Thymus (tissue), 11 donors: ENCODE results near the gene ACER3. TPM values are rescaled to one million over a fixed set of nuclear protein-coding genes. Genes with fewer than 3 reads are reported as not detected.
A peak's percentile ranks its signal among the peaks of the same experiment; 100 is the strongest.
"Not testable (repeated sequence)": the region's sequence is repeated elsewhere in the genome, so short reads cannot be mapped to it uniquely, and the experiment has no call there.

Experiments
- DNase-seq, 9 donors: peaks; one replicate each; pipeline ENCODE4 v3.0.0-alpha.2; 2013; ENCODE audit warnings: low spot score in 9 of 9, low read depth in 6 of 9, missing footprints in 1 of 9
- H3K27ac ChIP-seq, 2 donors: one replicate each; pipeline ENCODE4 v1.5.1; 2013; ENCODE audit warnings: control low read depth in 1 of 2, low read depth in 1 of 2, low read length in 1 of 2, mild to moderate bottlenecking in 1 of 2, moderate library complexity in 1 of 2
- H3K27me3 ChIP-seq, 2 donors: one replicate each; pipeline ENCODE4 v1.5.1; 2013; ENCODE audit warnings: low read length in 1 of 2; ENCODE audit not compliant: control insufficient read depth in 2 of 2, insufficient read depth in 1 of 2
- H3K36me3 ChIP-seq, 2 donors: one replicate each; pipeline ENCODE4 v1.5.1; 2013; ENCODE audit warnings: low read length in 1 of 2, mild to moderate bottlenecking in 1 of 2, moderate library complexity in 1 of 2; ENCODE audit not compliant: control insufficient read depth in 2 of 2, insufficient read depth in 2 of 2
- H3K4me1 ChIP-seq, 2 donors: one replicate each; pipeline ENCODE4 v1.5.1; 2013; ENCODE audit warnings: low read length in 2 of 2; ENCODE audit not compliant: control insufficient read depth in 2 of 2, insufficient read depth in 2 of 2
- H3K4me3 ChIP-seq, 2 donors: one replicate each; pipeline ENCODE4 v1.5.1; 2013; ENCODE audit warnings: low read length in 2 of 2, control low read depth in 1 of 2, mild to moderate bottlenecking in 1 of 2
- H3K9me3 ChIP-seq, 2 donors: one replicate each; pipeline ENCODE4 v1.5.1; 2013; ENCODE audit warnings: low read length in 1 of 2, mild to moderate bottlenecking in 1 of 2; ENCODE audit not compliant: control insufficient read depth in 2 of 2, insufficient read depth in 1 of 2
- WGBS: extraction: QIAGEN DNeasy Blood & Tissue Kit; methylation state at CpG from one replicate; pipeline ENCODE4 v1.1.7; 2013; 5-methylcytosine and 5-hydroxymethylcytosine counted together
- polyA plus RNA-seq: library from polyadenylated mRNA; stranded (reverse); fragments of 200-250 nt; gene quantifications from one replicate; pipeline ENCODE4 v1.2.3, GENCODE V29; 2013
- total RNA-seq: library from RNA; stranded (reverse); fragments of 120-200 nt; gene quantifications from one replicate; pipeline ENCODE4 v1.2.4, GENCODE V29; 2013
- donor health status: healthy.

Gene ACER3
- total and polyA plus RNA-seq, 2 donors: 4.2 to 4.8 TPM

DNA sequence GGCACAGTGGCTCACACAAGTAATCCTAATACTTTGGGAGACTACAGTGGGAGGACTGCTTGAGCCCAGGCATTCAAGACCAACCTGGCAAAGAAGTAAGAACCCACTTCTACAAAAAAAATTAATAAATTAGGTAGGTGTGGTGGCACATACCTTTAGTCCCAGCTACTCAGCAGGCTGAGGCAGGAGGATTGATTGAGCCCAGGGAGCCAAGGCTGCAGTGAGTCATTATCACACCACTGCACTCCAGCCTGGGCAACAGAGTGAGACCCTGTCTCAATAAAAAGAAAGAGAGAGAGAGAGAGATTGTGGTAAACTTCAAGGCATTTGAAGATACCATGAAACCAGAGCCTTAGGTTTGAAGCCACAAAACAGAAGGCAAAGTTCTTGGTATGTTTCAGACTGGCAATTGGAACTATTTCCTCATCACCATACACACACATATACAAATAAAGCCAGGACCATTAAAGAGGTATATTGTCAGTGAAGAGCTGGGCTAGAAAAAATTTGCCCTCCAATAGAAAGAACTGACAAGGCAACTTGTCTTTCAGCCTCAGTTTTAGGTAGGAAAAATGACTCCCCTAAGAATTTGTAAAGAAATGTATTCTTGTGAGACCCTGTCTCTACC lies 148.9 kb downstream of the ACER3 start:
- Histone ChIP-seq H3K27me3 (no peaks in the 10 kb centered on the region), H3K4me1 (no peaks in the 10 kb centered on the region), H3K36me3 (peaks cover 0 to 3% of the 10 kb centered on the region in 2 donors), H3K9me3 (no peaks in the 10 kb centered on the region), H3K27ac (no peak overlapping the region), H3K4me3 (no peak overlapping the region)
- DNase-seq: no peak

- Histone ChIP-seq H3K36me3 (no peaks in the 10 kb centered on the region), H3K9me3 (no peaks in the 10 kb centered on the region), H3K4me3 (no peak overlapping the region), H3K27me3 (no peaks in the 10 kb centered on the region), H3K4me1 (no peaks in the 10 kb centered on the region), H3K27ac (no peak overlapping the region)
- DNase-seq: no peak
- WGBS: 98% methylated on average over 2 of the region's 2 CpGs
These were observed 154.0 kb downstream of the ACER3 start for GRCh38 chr11:77014669-77015068.

GRCh38 chr11:77018396-77018924 lies 157.7 kb downstream of the ACER3 start:
- 79% methylated on average over 2 of the region's 2 CpGs for WGBS

GRCh38 chr11:77019976-77020595 lies 159.4 kb downstream of the ACER3 start:
- H3K4me1 ChIP-seq: no peaks in the 10 kb centered on the region
- H3K27ac ChIP-seq: no peak overlapping the region
- DNase-seq: no peak
- no peak overlapping the region for H3K4me3 ChIP-seq
- H3K27me3 ChIP-seq: no peaks in the 10 kb centered on the region
- H3K9me3 ChIP-seq: no peaks in the 10 kb centered on the region
- WGBS: 94% methylated on average over 2 of the region's 2 CpGs
- no peaks in the 10 kb centered on the region for H3K36me3 ChIP-seq

More at GRCh38 chr11:77018396-77018924, 157.7 kb downstream of the ACER3 start:
- not testable (repeated sequence) for H3K27me3 ChIP-seq, H3K4me3 ChIP-seq, H3K27ac ChIP-seq, H3K36me3 ChIP-seq, H3K9me3 ChIP-seq, H3K4me1 ChIP-seq
- peak in 2 of 9 donors; percentile 14 to 33 for DNase-seq

- Histone ChIP-seq H3K27ac (no peak overlapping the region), H3K9me3 (no peaks in the 10 kb centered on the region), H3K4me1 (no peaks in the 10 kb centered on the region), H3K4me3 (no peak overlapping the region), H3K27me3 (no peaks in the 10 kb centered on the region), H3K36me3 (no peaks in the 10 kb centered on the region)
- over 99% methylated on average over 2 of the region's 2 CpGs for WGBS
- no peak for DNase-seq
These were observed 160.0 kb downstream of the ACER3 start for GRCh38 chr11:77020734-77021133.

DNA sequence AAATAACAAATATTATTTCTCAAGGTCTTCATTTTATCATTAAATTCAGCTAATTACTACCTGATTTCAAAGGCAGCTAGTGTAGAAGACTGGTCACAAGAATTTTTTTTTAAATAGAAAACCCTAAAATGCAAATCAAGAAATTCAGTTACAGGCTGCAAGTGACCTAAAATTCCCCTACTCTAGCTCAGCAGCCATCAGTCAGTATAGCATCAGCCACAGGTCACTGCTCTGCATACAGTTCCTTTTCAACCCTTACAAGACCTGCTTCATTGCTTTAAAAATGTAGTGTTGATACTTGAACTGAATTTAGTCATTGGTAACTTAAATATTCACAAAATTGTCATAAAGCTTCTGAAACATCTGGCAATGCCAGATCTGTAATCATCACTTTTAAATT lies 164.0 kb downstream of the ACER3 start:
- Histone ChIP-seq H3K27me3 (peaks cover 0 to 1% of the 10 kb centered on the region in 2 donors), H3K9me3 (no peaks in the 10 kb centered on the region), H3K4me3 (no peak overlapping the region), H3K36me3 (no peaks in the 10 kb centered on the region), H3K4me1 (no peaks in the 10 kb centered on the region), H3K27ac (no peak overlapping the region)
- no peak for DNase-seq

- Histone ChIP-seq H3K9me3 (no peaks in the 10 kb centered on the region), H3K4me3 (no peak overlapping the region), H3K27me3 (peaks cover 0 to 8% of the 10 kb centered on the region in 2 donors), H3K4me1 (no peaks in the 10 kb centered on the region), H3K27ac (no peak overlapping the region), H3K36me3 (no peaks in the 10 kb centered on the region)
- DNase-seq: no peak
- 97% methylated on average over 3 of the region's 3 CpGs for WGBS
These were observed 165.5 kb downstream of the ACER3 start for GRCh38 chr11:77026221-77026620.

DNA sequence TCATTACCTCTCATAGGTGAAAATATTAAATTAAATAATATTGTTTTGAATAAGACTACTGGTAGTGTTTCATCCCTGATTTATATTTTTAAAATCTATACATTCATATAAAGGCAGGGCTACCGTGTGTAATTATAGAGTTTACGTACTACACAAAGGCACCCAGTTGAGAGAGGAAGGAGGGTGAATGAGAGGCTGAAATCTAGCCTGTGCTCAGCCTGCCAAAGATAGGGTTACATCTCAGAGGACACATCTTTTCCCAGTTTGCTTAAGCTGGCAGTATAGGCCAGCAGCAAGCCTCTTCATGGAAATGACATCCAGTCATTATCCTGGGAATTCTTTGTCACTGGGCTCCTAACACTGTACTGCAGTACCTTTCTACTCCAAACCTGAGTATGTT lies 166.0 kb downstream of the ACER3 start:
- Histone ChIP-seq H3K4me3 (no peak overlapping the region), H3K36me3 (no peaks in the 10 kb centered on the region), H3K27ac (no peak overlapping the region), H3K27me3 (peaks cover 0 to 8% of the 10 kb centered on the region in 2 donors), H3K9me3 (no peaks in the 10 kb centered on the region), H3K4me1 (no peaks in the 10 kb centered on the region)
- no peak for DNase-seq
- 96% methylated on average over 2 of the region's 2 CpGs for WGBS

- WGBS: 95% methylated on average over 1 of the region's 1 CpG
- no peak for DNase-seq
- no peaks in the 10 kb centered on the region for H3K4me1 ChIP-seq
These were observed 166.6 kb downstream of the ACER3 start for GRCh38 chr11:77027275-77027674.

More at GRCh38 chr11:77027275-77027674, 166.6 kb downstream of the ACER3 start:
- no peak overlapping the region for H3K4me3 ChIP-seq
- peaks cover 0 to 8% of the 10 kb centered on the region in 2 donors for H3K27me3 ChIP-seq
- no peak overlapping the region for H3K27ac ChIP-seq
- H3K9me3 ChIP-seq: no peaks in the 10 kb centered on the region
- no peaks in the 10 kb centered on the region for H3K36me3 ChIP-seq
